HG03432 (cell line): ENCODE measurements around the gene SYNPR.

Experiments used
- ATAC-seq: cut with Tn5 transposase; IDR thresholded peaks from one replicate; pipeline ENCODE4 v1.9.1; 2021; ENCODE audit warnings: mild to moderate bottlenecking, moderate library complexity; ENCODE audit not compliant: unreplicated experiment

The SYNPR gene

GRCh38 chr3:63467392-63467791 lies 189.3 kb downstream of the SYNPR start:
- no peak for ATAC-seq

- peak; percentile 76 for ATAC-seq
Observed at GRCh38 chr3:63470745-63471144, 192.6 kb downstream of the SYNPR start.

GRCh38 chr3:63471781-63472180 lies 193.7 kb downstream of the SYNPR start:
- no peak for ATAC-seq

GRCh38 chr3:63473641-63474166 lies 195.6 kb downstream of the SYNPR start:
- no peak for ATAC-seq

- ATAC-seq, result no peak
Observed at GRCh38 chr3:63474828-63475518, 196.9 kb downstream of the SYNPR start.

- no peak for ATAC-seq
Observed at GRCh38 chr3:63477494-63478129, 199.5 kb downstream of the SYNPR start.

- no peak for ATAC-seq
Observed at GRCh38 chr3:63478990-63479660, 201.0 kb downstream of the SYNPR start.

GRCh38 chr3:63479661-63480035 lies 201.5 kb downstream of the SYNPR start:
- ATAC-seq, result no peak

GRCh38 chr3:63481627-63482026 lies 203.5 kb downstream of the SYNPR start:
- ATAC-seq, result no peak

GRCh38 chr3:63482341-63482740 lies 204.2 kb downstream of the SYNPR start:
- ATAC-seq, result no peak

GRCh38 chr3:63492464-63492863 lies 214.4 kb downstream of the SYNPR start:
- no peak for ATAC-seq

GRCh38 chr3:63493101-63493500 lies 215.0 kb downstream of the SYNPR start:
- no peak for ATAC-seq

GRCh38 chr3:63494646-63495045 lies 216.5 kb downstream of the SYNPR start:
- ATAC-seq, result no peak

GRCh38 chr3:63497641-63498040 lies 219.5 kb downstream of the SYNPR start:
- ATAC-seq, result no peak

GRCh38 chr3:63500196-63500595 lies 222.1 kb downstream of the SYNPR start:
- ATAC-seq, result no peak

GRCh38 chr3:63508305-63508704 lies 230.2 kb downstream of the SYNPR start:
- no peak for ATAC-seq

GRCh38 chr3:63508771-63509170 lies 230.7 kb downstream of the SYNPR start:
- ATAC-seq, result no peak

GRCh38 chr3:63513791-63514190 lies 235.7 kb downstream of the SYNPR start:
- ATAC-seq, result no peak

- ATAC-seq, result no peak
Observed at GRCh38 chr3:63514678-63515077, 236.6 kb downstream of the SYNPR start.

GRCh38 chr3:63519426-63519825 lies 241.3 kb downstream of the SYNPR start:
- no peak for ATAC-seq

GRCh38 chr3:63521657-63522056 lies 243.5 kb downstream of the SYNPR start:
- no peak for ATAC-seq

GRCh38 chr3:63523100-63523499 lies 245.0 kb downstream of the SYNPR start:
- no peak for ATAC-seq
